Body of pancreas (tissue), 4 donors: ENCODE results near the gene PCCA. TPM values are rescaled to one million over a fixed set of nuclear protein-coding genes. Genes with fewer than 3 reads are reported as not detected.

Experiments
- ATAC-seq: fragments of 150-250 bp; one replicate; pipeline ENCODE4 v1.9.1; 2016
- DNase-seq, 4 donors: peaks; one replicate each; pipeline ENCODE4 v3.0.0-alpha.2; 2019
- H3K27ac ChIP-seq, 4 donors: fragments of 200-600 bp; sonication (generic); 1 replicate in 3 of 4; 2 replicates in 1 of 4; pipeline versions ENCODE4 v1.5.1 to v1.6.1; 2016 to 2019; ENCODE audit warnings: mild to moderate bottlenecking in 1 of 4, mixed read lengths in 1 of 4, moderate library complexity in 1 of 4
- H3K27me3 ChIP-seq, 2 donors: fragments of 200-600 bp; sonication (generic); one replicate each; pipeline ENCODE4 v1.6.0; 2016; ENCODE audit warnings: mild to moderate bottlenecking in 1 of 2
- H3K36me3 ChIP-seq, 2 donors: fragments of 200-600 bp; sonication (generic); replicated peaks in 1 of 2; 2 replicates each; pipeline ENCODE4 v1.5.1; 2016; ENCODE audit warnings: low read depth in 2 of 2; ENCODE audit not compliant: insufficient read depth in 1 of 2
- H3K4me1 ChIP-seq: fragments of 200-600 bp; sonication (generic); one replicate; pipeline ENCODE4 v1.6.0; 2016
- H3K4me3 ChIP-seq, 2 donors: fragments of 200-600 bp; sonication (generic); 1 replicate in 1 of 2; 2 replicates in 1 of 2; pipeline ENCODE4 v1.5.1; 2016 to 2019
- H3K9me3 ChIP-seq, 3 donors: fragments of 200-600 bp; sonication (generic); 1 replicate in 2 of 3; 2 replicates in 1 of 3; pipeline ENCODE4 v1.5.1; 2016
- CTCF ChIP-seq, 7 experiments: fragments of 450-650 bp in 4 of 7; fragments of 200-600 bp in 3 of 7; sonication (generic) in 3 of 7; IDR thresholded peaks; one replicate each; pipeline ENCODE4 v1.5.1; 2016 to 2019; ENCODE audit warnings: antibody characterized with exemption in 7 of 7
- POLR2A ChIP-seq, 3 donors: fragments of 450-650 bp; IDR thresholded peaks; one replicate each; pipeline ENCODE4 v1.6.1; 2016; ENCODE audit warnings: antibody characterized with exemption in 3 of 3, mild to moderate bottlenecking in 2 of 3
- WGBS, 2 donors: methylation state at CpG; one replicate each; pipeline ENCODE4 v1.1.5; 2017; 5-methylcytosine and 5-hydroxymethylcytosine counted together
- intact Hi-C: fragments of 100-400 bp; cut with DNase I; formaldehyde crosslinking; loops from one replicate; pipeline ENCODE4 v1.15.1; 2023
- total RNA-seq, 2 donors: library from RNA; depleted of rRNA; stranded (reverse); fragments of >200 nt; gene quantifications; one replicate each; pipeline ENCODE4 v1.1.0, GENCODE V29; 2016

The PCCA gene
- total RNA-seq, 2 donors from 2014 or later: 45.2 to 46.2 TPM

DNA sequence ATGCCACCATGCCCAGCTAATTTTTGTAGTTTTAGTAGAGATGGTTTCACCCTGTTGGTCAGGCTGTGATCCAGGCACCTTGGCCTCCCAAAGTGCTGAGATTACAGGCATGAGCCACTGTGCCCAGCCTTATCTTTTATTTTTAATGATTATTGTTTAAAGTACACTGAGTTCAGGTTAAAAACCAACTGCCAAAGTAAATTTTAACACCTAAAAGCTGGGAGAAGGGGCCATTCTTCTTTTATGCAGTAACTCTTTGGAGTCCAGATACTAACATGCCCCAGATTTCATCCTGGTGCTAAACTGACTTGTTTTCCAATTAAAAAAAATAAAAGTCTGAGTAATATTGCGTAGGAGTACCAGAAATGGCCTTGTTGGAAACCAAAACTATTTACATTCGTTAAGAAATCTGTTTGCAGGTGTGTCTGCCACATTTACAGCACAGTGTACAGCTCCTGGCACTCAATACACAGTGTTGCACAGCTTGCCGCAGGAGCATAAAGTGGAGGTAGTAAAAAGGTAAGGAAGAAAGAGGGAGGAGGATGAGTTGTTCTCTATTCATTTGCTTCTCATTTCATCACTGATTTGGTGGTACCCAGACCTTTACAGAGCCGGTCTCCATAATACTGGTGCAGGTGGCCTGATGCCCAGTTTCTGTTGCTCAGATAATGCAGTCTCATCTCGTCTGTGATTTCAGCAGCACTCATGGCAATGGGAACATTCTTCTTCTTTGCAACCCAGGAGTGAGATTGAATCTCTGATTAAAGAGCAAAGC is 108.9 kb downstream of the PCCA start:
- Histone ChIP-seq H3K4me1 (peaks cover 53% of the 10 kb centered on the region), H3K27me3 (no peaks in the 10 kb centered on the region), H3K9me3 (no peaks in the 10 kb centered on the region), H3K4me3 (no peak overlapping the region), H3K27ac (peak overlapping the region; percentile 59 to 84 (median 74)), H3K36me3 (no peaks in the 10 kb centered on the region)
- TF ChIP-seq POLR2A (IDR thresholded peaks at IDR 0.05) (no peak), CTCF (IDR thresholded peaks at IDR 0.05) (peak in 1 of 7 experiments; percentile 14)
- peak; percentile 89 for ATAC-seq
- peak; percentile 46 to 71 (median 67) for DNase-seq
- intact Hi-C loops: no loop called here
- 10 to 25% methylated on average over 5 of the region's 5 CpGs for WGBS, 2 donors

- TF ChIP-seq CTCF (IDR thresholded peaks at IDR 0.05) (no peak), POLR2A (IDR thresholded peaks at IDR 0.05) (no peak)
- no peak for ATAC-seq
Measured at GRCh38 chr13:100203696-100204367, 114.9 kb downstream of the PCCA start.

GRCh38 chr13:100208002-100208401 is 119.1 kb downstream of the PCCA start:
- no peak for TF ChIP-seq POLR2A (IDR thresholded peaks at IDR 0.05)
- no peak for TF ChIP-seq CTCF (IDR thresholded peaks at IDR 0.05)

More at GRCh38 chr13:100203696-100204367, 114.9 kb downstream of the PCCA start:
- 75% methylated on average over 6 of the region's 6 CpGs for WGBS, 2 donors
- intact Hi-C loops: no loop called here
- no peaks in the 10 kb centered on the region for H3K27me3 ChIP-seq
- H3K27ac ChIP-seq: no peak overlapping the region
- no peak for DNase-seq
- H3K4me3 ChIP-seq: no peak overlapping the region
- H3K36me3 ChIP-seq: no peaks in the 10 kb centered on the region
- no peaks in the 10 kb centered on the region for H3K9me3 ChIP-seq
- peaks cover 20% of the 10 kb centered on the region for H3K4me1 ChIP-seq

DNA sequence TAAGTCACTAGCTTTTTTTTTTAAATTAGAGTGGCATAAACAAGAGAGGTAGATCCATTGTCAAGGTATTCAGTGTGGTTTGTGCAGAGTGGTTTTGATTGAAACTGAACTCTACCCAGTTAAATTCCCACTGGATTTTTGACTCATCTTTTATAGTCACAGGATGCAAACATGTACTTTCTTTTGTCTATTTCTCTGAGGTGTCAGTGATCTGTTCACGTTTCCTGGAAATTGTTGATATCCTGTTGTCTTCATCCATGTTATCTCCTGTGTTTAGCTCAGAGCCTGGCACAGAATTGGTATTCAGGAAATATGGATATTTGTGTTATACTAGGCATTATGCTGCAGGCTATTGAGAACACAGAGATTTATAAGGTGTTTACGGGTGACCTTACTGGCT is 119.7 kb downstream of the PCCA start:
- H3K4me1 ChIP-seq: peaks cover 4% of the 10 kb centered on the region
- 71 to 93% methylated on average over 2 of the region's 2 CpGs for WGBS, 2 donors
- DNase-seq: no peak

More at GRCh38 chr13:100208002-100208401, 119.1 kb downstream of the PCCA start:
- ATAC-seq: no peak
- H3K27me3 ChIP-seq: no peaks in the 10 kb centered on the region
- DNase-seq: no peak
- intact Hi-C loops: no loop called here
- H3K4me3 ChIP-seq: no peak overlapping the region
- peaks cover 0 to 3% of the 10 kb centered on the region in 2 donors for H3K36me3 ChIP-seq
- 93 to 96% methylated on average over 4 of the region's 4 CpGs for WGBS, 2 donors
- H3K4me1 ChIP-seq: peaks cover 7% of the 10 kb centered on the region
- H3K27ac ChIP-seq: no peak overlapping the region
- no peaks in the 10 kb centered on the region for H3K9me3 ChIP-seq

More for the DNA sequence above, 119.7 kb downstream of the PCCA start:
- no peaks in the 10 kb centered on the region for H3K27me3 ChIP-seq
- intact Hi-C loops: no loop called here
- H3K4me3 ChIP-seq: no peak overlapping the region
- peaks cover 0 to 3% of the 10 kb centered on the region in 2 donors for H3K36me3 ChIP-seq
- H3K9me3 ChIP-seq: no peaks in the 10 kb centered on the region
- no peak for ATAC-seq
- H3K27ac ChIP-seq: no peak overlapping the region
- no peak for TF ChIP-seq CTCF (IDR thresholded peaks at IDR 0.05)
- TF ChIP-seq POLR2A (IDR thresholded peaks at IDR 0.05): no peak
